OCI-LY3 (cell line): ENCODE data around the gene TPSG1.

ENCODE experiments used
- EZH2phosphoT487 ChIP-seq: fragments of 200-600 bp; shearing (Covaris generic); IDR thresholded peaks from 2 replicates; pipeline ENCODE4 v1.6.1; 2018; ENCODE audit warnings: antibody characterized with exemption, mixed run types, low read depth
- TF ChIP-seq, protein P1 (sequence below): fragments of 200-600, 300-600 bp; sonication (generic); IDR thresholded peaks from 2 replicates; pipeline ENCODE4 v1.5.1; 2014; ENCODE audit warnings: antibody characterized with exemption, low read length, low read depth

DNA sequence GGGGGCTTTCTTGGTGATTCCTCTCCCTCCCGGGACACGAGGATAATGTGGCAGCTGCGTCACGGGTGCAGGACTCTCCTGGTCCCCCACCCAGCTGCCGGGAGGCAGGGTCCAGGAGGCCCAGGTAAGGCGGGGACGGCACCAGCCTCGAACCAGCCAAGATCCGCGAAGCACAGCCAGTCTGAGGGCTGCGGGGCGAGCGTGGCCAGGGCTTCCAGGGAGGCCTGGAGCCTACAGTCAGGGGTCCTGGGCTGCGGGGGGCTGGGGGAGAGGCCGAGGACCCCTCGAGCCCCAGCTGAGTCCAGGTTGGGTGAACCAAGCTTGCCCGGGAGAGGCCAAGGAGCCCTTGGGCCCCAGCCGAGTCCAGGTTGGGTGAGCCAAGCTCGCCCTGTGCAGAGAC lies 40.8 kb upstream of the TPSG1 start:
- TF ChIP-seq, protein P1, sequence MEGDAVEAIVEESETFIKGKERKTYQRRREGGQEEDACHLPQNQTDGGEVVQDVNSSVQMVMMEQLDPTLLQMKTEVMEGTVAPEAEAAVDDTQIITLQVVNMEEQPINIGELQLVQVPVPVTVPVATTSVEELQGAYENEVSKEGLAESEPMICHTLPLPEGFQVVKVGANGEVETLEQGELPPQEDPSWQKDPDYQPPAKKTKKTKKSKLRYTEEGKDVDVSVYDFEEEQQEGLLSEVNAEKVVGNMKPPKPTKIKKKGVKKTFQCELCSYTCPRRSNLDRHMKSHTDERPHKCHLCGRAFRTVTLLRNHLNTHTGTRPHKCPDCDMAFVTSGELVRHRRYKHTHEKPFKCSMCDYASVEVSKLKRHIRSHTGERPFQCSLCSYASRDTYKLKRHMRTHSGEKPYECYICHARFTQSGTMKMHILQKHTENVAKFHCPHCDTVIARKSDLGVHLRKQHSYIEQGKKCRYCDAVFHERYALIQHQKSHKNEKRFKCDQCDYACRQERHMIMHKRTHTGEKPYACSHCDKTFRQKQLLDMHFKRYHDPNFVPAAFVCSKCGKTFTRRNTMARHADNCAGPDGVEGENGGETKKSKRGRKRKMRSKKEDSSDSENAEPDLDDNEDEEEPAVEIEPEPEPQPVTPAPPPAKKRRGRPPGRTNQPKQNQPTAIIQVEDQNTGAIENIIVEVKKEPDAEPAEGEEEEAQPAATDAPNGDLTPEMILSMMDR, result no peak
- no peak for TF ChIP-seq EZH2phosphoT487
